GM21576 (cell line): ENCODE data around the gene ADGRB2.

ENCODE experiments used
- ATAC-seq: cut with Tn5 transposase; IDR thresholded peaks from one replicate; pipeline ENCODE4 v1.9.1; 2021; ENCODE audit warnings: mild to moderate bottlenecking, moderate library complexity; ENCODE audit not compliant: unreplicated experiment

ADGRB2 gene

DNA sequence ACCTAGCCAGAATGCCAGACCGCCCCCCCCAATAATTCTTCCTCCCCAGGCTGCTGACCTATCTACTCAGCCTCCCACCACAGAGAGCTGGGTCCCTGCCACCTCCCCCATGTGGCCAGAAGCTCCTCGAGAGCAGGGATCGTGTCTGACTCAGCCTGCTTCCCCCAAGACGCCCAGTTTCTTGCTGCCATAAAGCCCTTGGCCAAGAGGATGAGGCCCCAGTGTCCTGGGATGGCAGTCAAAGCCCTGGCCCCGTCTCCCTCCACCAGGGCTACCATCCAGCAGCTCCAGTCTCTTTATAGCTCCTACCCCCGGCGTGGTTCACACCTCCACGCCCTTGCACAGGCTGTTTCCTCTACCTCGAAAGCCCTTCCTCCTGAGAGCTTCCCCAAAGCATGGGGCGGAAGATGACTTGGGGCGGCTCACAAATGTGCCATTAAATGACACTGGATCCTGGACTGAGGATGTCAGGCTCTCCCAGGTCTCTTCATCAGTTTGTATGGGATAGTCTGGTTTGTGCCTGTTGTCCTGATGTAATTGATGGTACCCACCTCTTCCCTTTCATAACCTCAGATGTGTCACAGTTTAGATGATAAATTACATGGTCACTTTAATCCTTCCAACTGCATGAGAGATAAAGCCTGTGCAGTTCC is 13.2 kb downstream of the ADGRB2 start:
- no peak for ATAC-seq

DNA sequence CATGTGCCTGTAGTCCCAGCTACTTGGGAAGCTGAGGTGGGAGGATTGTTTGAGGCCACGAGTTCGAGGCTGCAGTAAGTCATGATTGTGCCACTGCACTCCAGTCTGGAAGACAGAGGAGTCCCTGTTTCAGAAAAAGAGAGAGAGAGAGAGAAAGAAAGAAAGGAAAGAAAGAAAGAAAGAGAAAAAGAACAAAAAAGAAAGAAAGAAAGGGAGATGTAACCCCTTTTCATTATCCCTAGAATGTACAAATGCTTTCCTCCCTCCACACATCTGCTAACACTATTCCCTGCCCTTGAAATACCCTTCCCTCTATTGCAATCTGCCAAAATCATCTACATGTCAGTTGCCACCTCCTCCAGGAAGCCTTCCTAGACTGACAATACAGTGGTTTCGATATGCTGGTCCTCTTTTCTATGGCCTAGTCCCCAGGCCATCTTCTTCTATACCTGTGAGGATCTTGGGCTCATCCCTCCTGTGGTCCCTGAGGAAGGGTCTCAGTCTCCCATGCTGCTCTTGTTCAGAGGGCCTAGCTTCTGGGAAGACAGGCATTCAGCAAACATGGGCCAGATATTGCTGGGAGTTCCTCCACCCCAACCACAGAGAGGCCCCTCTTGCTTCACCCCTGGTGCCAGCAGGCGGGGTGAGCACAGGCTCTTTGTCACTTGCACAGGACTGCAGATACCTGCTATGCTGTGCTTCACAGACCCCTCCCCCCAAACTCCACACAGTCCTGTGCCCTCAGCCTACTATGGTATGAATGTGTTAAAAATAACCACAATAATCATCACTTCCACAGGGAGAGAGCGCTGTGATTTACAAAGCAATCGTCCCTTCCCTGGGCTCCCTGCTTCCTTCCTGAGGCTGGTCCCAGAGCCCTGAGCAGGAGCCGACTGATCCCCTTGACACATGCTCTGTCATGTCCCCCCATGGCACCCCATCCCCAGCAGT is 14.1 kb downstream of the ADGRB2 start:
- ATAC-seq: no peak

DNA sequence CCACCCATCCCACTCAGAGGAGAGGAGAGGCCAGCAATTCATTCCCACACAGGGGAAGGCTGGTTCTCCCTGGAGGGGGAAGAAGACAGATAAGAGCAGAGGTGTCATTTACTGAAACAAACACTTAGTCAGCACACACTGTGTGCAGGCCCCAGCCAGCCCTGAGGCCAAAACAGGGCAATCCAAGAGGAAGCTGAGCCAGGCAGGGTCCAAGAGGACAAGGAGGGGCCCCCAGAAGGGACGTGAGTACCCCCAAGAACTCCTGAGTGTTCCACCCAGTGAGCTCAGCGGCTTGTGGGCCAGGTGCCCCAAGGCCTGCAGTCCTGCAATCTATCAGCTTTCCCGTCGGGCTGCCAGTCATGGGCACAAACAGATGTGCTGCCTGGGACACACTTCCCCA is 15.8 kb downstream of the ADGRB2 start:
- ATAC-seq: no peak

DNA sequence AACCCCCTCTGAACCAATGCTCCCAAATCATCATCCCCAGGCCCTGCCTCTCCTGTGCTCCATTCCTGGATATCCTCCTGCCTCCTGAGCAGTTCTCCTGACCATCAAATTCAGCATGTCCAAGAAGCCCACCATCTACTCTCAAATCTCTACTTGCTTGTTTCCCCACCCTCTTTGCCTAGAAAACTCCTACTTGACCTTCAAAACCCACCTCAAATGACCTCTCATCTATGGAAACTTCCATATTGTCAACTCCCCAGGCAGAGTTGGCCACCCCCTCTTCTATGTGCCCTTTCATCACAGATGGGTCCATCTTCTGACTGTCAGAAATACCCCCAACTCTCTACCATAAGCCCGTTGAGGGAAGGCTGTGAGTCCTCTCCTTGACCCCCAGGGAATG is 16.8 kb downstream of the ADGRB2 start:
- no peak for ATAC-seq

DNA sequence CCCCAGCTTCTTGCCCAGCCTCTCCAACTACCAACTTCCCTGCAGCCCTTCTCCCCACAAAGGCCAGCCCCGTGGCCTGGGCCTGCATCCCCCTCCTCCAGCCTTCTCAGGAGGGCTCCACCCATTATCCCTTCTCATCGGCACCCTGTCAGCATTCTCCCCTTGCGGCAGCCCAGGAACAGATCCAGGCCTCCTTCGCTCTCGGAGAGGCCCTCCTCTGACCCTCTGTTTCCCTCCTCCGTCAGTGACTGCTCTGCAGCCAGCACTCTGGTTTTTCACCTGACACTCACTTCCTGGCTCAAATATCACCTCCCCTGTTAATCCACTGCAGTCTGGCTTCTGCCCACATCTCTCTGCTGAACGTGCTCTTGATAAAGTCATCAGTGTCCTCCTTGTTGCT is 17.5 kb downstream of the ADGRB2 start:
- ATAC-seq: no peak

DNA sequence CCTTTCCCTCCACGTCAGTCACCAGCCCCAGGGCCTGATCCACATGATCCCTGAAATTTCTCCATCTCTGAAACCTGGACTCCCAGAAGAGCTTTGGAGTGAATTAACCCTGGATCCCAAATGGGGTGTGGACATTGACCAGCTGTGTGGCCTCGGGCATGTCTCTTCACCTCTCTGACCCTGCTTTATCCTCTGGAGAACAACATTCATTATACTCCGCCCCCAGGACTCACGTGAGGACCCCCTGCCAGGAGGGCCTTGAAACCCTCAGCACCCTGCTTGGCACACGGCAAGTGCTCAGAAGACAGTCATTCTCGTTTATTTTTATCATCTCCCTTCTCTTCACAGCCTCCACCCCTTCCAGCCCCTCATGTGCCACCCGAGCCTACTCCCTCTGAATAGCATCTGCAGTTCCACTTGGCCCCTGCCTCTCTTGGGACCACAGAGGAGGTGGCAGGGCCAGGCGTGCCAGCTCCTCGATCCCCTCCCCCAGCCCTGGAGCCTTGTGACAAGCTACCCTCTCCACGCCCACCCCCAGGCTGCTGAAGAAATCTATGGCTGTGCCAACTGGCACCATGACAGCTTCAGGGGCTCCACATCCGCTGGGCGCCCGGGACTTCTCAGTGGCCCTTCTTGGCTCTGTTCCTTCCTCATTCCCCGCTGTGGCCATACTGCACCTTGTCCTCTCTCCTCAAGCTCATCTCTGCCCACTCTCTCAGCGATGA is 18.0 kb downstream of the ADGRB2 start:
- no peak for ATAC-seq

DNA sequence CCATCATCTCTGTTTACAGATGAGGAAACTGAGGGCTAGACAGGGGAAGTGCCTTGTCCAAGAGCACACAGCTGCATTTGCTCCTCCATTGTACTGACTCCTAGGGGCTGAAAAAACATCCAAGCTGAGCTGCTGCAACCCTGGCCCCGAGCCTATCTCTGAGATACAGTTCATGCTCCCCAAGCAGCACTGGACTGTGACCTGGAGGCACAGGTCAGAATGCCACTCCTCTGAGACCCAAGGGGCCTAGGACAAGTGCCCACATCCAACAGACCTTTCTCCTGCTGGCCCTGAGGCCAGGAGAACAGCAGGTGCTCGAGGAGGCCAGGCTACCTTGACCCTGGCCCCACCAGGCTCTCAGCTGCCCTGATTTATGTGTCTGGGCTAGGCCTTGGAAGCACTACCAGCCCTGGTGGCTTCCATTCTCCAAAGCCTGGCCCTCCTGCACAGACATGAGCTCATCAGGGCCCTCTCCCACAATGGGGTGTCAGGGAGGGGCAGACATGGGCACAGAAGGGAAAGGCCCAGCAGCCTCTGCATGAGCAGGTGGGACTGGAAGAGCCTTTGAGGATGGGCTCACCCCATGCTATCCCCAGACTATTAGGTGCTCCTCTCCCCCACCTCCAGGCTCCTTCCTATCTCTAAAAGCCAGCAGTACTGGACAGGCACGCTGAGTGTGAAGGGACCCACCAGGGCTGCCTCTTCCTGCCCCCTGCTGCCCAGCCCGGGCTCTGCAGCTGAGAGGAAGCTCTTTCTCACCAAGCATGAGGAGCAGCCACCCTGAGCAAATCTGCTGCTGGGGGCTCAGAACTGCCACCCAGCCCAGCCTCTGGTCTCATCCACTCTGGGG is 18.8 kb downstream of the ADGRB2 start:
- ATAC-seq: no peak

DNA sequence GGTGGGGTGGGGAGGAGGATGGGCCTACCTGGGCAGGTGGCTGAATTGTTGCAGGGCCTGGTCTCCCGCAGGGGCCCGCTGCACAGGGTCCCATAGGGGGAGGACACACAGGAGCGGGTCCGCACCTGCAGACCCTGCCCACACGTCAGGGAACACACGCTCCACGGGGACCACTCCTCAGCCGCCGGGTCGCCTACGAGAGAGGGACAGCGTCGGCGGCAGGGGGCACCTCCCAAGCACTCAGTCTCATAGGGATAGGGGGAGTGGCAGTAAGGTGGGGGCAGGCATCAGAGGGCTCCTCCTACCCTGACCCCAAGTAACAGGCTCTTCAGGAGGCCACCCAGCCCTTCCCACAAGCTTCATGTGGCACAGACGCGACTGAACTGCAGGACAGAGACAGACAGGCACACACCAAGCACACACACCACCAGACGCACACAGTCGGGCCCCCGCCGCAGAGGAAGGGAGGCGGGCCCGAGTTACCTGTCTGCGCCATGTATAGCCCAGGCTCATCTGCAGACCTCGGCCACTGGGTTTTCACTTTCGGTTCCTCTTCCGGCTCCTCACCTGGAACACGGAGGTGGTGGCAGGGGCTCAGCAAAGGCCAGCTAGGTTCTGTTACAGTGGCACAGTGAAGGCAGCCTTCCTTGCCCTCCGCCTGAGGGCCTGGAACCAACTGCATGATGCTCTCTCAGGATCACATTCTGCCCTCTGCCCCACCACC is 19.8 kb downstream of the ADGRB2 start:
- ATAC-seq: peak; percentile 72

DNA sequence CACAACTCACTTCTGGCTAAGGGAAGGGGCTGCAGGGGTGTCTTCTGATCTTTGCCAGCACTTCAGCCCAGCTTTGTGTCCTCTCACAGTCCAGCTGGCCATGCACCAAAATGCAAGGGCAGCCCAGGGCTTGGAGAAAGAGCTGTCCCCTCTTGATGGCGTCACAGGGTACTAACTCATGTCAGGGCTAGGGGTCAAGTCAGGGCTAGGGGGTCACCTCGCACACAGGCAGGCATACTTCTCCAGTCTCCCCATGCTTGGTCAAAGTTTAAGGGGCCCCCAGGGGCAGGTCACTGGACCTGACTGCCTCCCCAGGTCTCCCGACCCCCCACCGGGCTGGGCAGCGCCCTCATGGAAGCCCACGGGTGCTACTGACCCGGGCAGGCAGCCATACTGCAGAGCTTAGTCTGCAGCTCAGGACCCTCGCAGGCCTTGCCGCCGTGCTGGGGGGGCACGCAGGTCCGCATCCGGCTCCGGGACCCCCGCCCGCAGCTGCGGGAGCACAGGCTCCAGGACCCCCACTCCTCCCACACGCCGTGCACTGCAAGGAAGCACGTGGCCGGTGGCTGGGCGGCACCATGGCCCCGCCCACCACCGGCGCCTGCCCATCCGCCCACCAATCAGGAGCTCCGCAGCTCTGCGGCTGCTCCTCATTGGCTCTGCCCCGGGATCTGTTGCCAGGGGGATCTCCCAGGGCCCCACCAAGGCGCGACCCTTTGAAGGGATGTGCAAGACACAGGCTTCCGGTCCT is 21.5 kb downstream of the ADGRB2 start:
- ATAC-seq: no peak

DNA sequence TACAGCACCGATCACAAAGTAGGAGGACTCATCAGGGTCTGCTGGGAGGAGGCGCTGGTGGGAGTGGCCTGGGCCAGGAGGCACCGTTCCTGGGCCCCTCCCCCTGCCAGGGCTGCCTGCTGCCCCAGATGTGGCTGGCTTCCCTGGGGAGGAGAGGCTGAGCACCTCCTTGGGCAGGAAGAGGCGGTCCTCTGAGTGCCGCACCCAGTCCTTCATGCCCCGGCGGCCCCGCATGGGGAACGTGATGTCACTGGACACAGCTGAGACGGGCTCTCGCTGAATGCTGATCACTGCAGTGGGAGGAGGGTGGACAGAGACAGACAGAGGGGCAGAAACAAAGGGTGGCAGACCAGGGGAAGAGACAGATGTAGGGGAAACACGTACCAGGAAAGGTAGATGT is 24.8 kb downstream of the ADGRB2 start:
- no peak for ATAC-seq

DNA sequence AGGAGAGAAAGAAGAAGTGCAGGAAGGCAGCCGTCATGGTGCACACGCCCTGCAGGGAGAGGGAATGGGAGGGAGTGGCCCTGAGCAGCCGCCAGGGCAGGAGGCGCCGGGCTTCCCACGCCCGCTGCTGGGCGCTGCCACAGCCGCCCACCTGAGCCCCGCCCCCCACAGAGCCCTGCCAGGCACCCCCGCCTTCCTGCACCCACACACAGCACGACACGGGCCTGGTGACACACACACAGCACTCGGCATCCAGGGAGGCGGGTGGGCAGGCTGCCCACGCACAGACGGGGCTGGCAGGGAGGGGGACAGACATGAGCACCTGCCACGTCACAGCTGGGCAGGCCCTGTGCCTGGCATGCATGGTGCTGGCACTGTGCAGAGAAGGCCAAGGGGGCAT is 27.5 kb downstream of the ADGRB2 start:
- ATAC-seq: no peak

DNA sequence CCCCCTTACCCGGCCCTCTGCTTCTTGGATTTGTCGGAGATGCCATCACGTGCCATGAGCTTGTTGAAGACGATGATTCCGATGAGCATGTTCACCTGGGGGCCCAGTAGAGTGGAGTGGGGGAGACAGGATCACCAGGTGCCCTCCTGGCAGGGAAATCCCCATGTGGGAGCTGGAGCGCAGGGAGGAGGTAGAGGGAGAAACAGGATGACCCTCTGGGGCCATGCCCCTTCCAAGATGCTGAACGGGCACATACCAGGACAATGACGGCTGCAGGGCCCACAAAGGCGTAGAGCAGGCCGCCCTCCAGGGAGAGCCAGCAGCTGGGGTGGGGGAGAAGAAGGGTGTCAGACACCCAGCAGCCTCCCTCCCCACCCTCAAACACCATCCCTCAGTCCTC is 28.6 kb downstream of the ADGRB2 start:
- ATAC-seq: no peak

DNA sequence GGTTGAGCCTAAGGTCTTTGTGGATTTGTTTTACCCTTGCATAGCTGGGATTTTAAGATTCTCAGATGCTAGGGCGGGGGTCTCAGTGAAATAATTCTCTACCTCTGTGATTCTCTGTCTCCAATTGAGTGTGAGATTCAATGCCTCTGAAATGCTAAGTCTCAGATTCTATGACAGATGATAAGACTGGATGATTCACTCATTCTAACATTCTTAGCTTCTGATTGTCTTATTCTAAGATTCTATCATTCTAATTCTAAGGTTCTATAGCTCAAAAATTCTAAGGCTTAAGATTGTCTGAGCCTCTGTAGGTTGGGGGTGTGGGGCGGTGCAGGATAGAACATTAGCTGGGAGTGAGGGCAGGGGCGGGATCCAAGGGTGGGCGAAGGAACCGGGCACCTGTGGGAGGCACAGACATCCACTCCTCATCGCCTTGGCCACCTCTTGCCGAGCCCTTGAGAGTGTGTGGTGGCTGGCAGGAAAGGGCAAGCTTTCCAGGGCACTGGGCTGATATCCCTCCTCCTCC is 29.5 kb downstream of the ADGRB2 start:
- ATAC-seq: no peak

DNA sequence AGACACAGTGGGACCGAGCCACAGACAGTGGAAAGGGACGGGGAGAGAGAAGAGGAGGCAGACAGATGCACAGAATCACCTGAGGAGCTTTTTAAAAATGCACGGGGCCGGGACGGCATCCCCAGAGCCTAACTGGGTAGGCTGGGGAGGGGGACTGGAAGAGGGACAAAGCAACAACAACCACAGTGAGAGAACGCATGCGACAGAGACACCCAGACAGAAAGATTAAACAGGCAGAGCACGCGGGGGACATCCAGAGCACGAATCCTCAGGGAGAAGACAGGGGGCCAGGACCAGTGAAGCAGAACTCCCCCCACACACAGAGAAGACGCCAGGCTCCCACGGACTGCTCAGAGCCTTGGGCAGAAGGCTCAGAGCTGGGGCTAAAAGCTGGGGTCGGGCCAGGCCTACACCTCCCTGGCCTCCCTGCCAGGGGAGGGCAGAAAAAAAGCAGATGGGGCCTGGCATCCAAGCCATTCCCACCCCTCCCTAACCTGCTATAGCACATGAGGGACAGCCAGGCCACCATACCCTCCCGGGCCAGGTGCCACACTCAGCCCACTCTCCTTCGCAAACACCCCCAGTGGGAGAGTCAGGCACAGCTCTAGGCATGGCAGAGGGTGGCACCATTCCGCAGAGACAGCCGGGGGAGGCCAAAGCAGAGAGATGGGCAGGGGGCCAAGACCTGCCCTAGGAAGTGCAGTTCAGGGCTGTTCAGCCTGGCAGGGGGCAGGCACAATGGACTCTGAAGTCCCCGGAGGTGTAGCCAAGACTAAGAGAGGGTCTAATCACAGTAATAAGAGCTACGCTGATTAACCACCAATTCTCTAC is 30.5 kb downstream of the ADGRB2 start:
- no peak for ATAC-seq

DNA sequence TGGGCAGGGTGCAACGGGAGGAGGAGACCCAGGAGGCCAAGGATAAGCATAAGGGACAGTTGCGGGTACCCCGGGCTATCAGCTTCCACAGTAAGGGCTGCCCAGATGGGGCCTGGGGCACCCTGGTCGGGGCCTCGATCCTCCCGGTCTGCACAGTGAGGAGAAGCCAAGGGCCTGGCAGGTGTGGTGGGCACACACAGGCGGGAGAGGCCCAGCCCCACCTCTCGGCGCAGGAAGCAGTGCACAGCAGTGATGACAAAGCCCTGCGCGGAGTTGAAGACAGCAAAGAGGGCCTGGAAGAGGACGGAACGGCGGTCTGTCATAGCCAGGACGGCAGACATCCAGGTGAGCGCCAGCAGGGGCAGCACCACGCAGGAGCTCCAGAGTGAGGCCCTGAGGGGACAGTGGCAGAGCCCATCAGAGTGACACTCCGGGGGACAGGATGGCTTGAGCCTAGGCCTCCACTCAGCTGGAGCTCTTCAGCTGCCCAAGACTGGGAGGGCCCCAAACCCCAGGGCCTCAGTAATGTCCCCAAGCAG is 31.3 kb downstream of the ADGRB2 start:
- no peak for ATAC-seq

DNA sequence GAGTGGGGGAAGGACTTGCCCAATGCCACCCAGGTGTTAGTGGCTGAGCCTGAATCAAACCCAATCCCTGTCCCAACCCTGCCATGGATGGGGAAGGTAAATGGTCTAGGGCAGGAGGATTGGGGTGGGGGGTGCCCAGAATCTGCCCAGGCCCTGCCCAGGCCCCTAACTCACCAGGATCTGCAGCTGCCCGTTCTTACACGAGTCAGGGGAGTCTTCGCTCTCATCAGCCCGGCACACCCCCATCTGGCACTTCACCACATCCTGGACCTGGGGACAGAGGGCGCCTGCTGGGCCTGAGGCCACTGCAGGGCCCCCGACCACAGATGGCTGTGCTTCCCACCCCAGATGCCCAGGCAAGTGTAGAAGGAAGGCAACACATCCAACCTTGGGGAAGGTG is 31.8 kb downstream of the ADGRB2 start:
- no peak for ATAC-seq

DNA sequence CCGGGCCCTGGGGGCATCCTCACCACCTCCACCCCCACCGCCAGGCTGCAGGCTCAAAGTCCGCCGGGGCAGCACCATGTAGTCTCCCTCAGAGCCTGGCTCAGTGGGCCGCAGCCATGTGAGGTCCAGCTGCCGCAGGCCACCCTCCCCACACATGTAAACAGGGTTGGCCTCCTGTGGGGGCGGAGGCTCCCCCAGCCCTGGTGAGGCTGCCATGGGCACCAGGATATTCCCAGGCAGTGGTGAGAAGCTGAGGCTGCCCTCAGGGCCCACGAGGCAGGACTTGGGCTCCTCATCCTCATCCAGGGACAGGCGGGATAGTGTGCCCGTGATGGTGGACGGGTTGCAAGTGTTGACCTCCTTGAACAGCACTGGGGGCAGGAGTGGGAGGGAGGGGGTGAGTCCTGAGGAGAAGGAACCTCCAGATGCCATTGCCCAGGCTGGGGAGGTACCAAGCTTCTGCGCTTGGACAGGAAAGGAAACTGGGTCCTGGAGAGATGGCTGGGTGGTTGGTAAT is 33.0 kb downstream of the ADGRB2 start:
- ATAC-seq: no peak
